HS-27A (cell line): ENCODE data around the gene TSPEAR.

Source experiments
- DNase-seq: peaks from one replicate; pipeline ENCODE4 v3.0.0-alpha.2; 2012; ENCODE audit warnings: low read depth, missing footprints

Gene TSPEAR

GRCh38 chr21:44720170-44720569, 8.8 kb upstream of the TSPEAR start:
- no peak for DNase-seq

GRCh38 chr21:44718571-44718970, 7.2 kb upstream of the TSPEAR start:
- no peak for DNase-seq

GRCh38 chr21:44718093-44718492, 6.7 kb upstream of the TSPEAR start:
- DNase-seq = no peak

GRCh38 chr21:44716984-44717383, 5.6 kb upstream of the TSPEAR start:
- no peak for DNase-seq

GRCh38 chr21:44714905-44715304, 3.5 kb upstream of the TSPEAR start:
- DNase-seq = no peak

GRCh38 chr21:44713846-44714245, 2.5 kb upstream of the TSPEAR start:
- no peak for DNase-seq

GRCh38 chr21:44713130-44713529, 1.8 kb upstream of the TSPEAR start:
- no peak for DNase-seq

- no peak for DNase-seq
Measured at GRCh38 chr21:44712203-44713028, 1.0 kb upstream of the TSPEAR start.

- DNase-seq = no peak
Measured at GRCh38 chr21:44710756-44711326, 531 bp downstream of the TSPEAR start.

- DNase-seq = no peak
Measured at GRCh38 chr21:44710294-44710665, 1.1 kb downstream of the TSPEAR start.

- no peak for DNase-seq
Measured at GRCh38 chr21:44709426-44710293, 1.7 kb downstream of the TSPEAR start.

GRCh38 chr21:44708866-44709425, 2.4 kb downstream of the TSPEAR start:
- no peak for DNase-seq

- DNase-seq = no peak
Measured at GRCh38 chr21:44708213-44708865, 3.0 kb downstream of the TSPEAR start.

GRCh38 chr21:44706706-44707581, 4.4 kb downstream of the TSPEAR start:
- no peak for DNase-seq

- DNase-seq = no peak
Measured at GRCh38 chr21:44706026-44706705, 5.2 kb downstream of the TSPEAR start.

GRCh38 chr21:44704636-44705001, 6.8 kb downstream of the TSPEAR start:
- DNase-seq = no peak

GRCh38 chr21:44703731-44704635, 7.4 kb downstream of the TSPEAR start:
- DNase-seq = no peak

- DNase-seq = no peak
Measured at GRCh38 chr21:44702973-44703730, 8.2 kb downstream of the TSPEAR start.
